Measurements from ENCODE around the gene STARD8. TPM values are rescaled to one million over a fixed set of nuclear protein-coding genes. Genes with fewer than 3 reads are reported as not detected.

The STARD8 gene
- total RNA-seq, 4 donors from 2014 or later, result 14.0 to 25.4 (median 14.9) TPM

DNA sequence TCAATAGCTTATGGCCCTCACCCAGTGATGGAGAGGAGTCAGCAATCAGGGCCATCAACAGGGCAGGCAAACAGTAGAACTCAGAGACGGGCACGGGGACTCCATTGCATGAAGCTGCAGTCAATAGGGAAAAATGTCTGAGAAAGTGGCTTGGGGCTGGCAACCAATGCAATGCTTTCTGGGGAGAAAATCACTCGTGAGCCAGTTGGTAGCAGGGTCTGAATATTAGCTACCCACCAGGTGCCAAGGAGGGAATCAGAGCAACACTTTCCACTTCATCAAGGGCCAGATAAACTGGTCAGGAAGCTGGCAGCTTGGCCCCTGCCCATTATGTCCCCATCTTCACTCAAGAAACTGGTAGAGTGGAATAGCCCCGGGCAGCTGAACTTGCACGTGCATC, 80.7 kb downstream of the STARD8 start:
- TF ChIP-seq CTCF (IDR thresholded peaks at IDR 0.05; ENCODE audit: low read depth), result no peak

- no peak for TF ChIP-seq CTCF (IDR thresholded peaks at IDR 0.05; ENCODE audit: low read depth)
These were observed 83.8 kb downstream of the STARD8 start for GRCh38 chrX:68731254-68731653.

DNA sequence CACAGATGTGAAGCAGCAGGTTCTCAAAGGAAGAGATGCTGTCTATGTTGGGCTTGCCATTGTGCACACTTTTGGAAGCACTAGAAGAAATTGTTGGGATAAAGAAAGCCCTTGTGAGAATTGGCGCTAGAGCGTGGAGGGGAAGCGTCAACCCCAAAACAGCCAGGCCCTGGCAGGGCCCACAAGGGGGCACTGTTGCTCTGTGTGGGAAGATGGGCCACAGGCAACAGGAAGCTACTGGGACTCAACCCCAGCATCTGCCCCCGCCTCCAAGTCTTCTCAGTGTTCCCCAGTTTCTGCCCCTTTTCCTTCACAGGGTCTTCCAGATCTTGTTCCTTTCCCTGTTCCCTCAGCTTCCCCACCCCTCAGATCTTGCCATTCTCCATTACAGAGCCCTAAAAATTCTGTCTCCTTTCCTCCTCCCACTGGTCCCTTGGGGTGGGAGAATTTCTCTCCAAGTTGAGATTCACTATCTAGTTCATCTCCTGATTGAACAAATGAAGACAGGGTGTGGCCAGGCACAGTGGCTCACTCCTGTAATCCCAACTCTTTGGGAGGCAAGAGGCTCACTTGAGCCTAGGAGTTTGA, 85.5 kb downstream of the STARD8 start:
- TF ChIP-seq CTCF (IDR thresholded peaks at IDR 0.05; ENCODE audit: low read depth), result no peak

DNA sequence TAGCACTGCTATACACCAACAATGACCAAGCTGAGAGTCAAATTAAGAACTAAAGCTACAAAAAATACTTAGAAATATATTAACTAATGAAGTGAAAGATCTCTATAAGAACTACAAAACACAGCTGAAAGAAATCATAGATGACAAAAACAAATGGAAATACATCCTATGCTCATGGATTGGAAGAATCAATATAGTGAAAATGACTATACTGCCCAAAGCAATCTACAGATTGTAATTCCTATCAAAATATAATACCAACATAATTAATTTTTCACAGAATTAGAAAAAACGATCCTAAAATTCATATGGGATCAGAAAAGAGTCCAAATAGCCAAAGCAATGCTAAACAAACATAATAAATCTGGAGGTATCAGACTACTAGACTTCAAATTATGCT, 87.8 kb downstream of the STARD8 start:
- no peak for TF ChIP-seq CTCF (IDR thresholded peaks at IDR 0.05; ENCODE audit: low read depth)

DNA sequence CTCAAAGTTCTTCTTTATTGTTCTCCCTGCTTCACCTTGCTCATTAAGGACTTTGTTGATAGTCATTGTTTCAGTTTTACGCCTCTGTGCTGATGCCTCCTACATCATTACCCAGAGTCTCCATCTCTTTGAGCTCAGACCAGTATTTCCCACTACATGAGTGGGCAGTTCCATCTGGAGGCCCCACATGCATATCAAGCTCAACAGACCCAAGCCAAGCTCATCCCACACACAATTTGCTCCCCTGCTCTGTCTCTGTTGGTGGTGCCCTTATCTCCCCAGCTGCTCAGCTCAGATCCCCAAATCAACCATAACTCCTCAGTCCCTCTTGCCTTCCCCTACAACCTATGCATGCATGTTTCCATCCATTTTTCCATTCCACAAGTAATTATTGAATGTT, 96.3 kb downstream of the STARD8 start:
- no peak for TF ChIP-seq CTCF (IDR thresholded peaks at IDR 0.05; ENCODE audit: low read depth)

- no peak for TF ChIP-seq CTCF (IDR thresholded peaks at IDR 0.05; ENCODE audit: low read depth)
These were observed 99.5 kb downstream of the STARD8 start for GRCh38 chrX:68746988-68747387.

DNA sequence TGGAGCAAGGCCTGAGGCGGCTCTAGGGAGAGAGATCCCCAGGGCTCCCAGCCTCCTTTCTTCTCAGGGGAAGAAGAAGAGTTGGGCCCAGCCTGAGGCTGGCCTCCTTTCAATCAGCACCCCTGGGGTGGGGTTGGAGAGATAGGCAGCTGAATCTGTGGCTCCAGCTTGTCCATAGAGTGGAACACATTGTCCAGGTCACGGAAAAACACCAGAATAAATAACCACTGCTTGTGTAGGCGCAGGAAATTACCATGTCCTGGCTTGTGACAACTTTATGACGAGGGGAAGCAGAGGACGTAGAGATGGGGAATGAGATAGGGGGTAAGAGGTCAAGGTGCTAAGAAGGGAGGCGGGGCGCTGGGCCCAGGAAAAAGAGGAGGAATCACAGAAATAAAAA, 100.6 kb downstream of the STARD8 start:
- TF ChIP-seq CTCF (IDR thresholded peaks at IDR 0.05; ENCODE audit: low read depth), result no peak

Data from subcutaneous adipose tissue (tissue), 4 donors.